ENCODE measurements around the gene ABCC4. TPM values are rescaled to one million over a fixed set of nuclear protein-coding genes. Genes with fewer than 3 reads are reported as not detected.

The ABCC4 gene
- total and polyA plus RNA-seq, 2 donors (not counting 1 experiment from before 2014, with no cell fraction given), result 1.8 to 7.1 TPM

DNA sequence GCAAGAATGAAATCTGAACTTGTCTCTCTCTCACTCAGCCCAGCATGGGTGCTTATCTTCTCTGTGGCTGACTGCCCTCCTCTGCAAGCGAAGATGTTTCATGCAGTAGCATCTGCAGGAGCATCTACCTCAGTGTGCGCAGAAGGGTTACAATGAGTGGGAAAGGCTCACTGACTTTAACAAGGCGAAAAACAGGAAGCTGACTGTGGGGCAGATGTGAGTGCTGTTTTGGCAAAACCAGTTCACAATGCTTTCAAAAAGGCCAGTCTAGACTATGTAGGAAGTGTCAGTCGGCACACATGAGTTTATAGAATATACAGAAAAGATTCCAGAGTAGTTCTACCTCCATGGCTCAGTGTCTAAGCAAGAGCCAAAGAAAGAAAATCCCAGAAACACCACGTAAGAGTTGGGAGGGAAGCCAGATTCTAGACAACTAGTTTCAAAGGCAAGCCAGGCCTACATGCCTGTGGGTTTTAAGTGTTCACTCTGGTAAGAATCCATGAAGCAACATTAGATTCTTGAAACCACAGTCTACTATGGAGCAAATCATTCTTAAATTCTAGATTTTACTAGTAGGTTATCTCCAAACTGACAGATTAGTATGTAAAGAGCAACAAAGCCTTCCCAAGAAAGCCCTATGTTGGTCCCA lies 124.5 kb downstream of the ABCC4 start:
- 69% methylated on average over 3 of the region's 5 CpGs for WGBS (ENCODE audit: insufficient coverage)
- Histone ChIP-seq H3K4me3 (ENCODE audit: control extremely low read depth in 1 of 5, extremely low read depth in 1 of 5, insufficient read depth in 1 of 5, low read depth in 2 of 5, low read length in 4 of 5) (no peak overlapping the region), H3K4me1 (ENCODE audit: control insufficient read depth in 2 of 2, insufficient read depth in 2 of 2, low read length in 2 of 2) (peaks cover 0 to 3% of the 10 kb centered on the region in 2 donors), H3K9ac (ENCODE audit: low read length) (no peak overlapping the region), H3K4me2 (replicated peaks; ENCODE audit: low read depth, low read length, poor library complexity, severe bottlenecking) (no peak overlapping the region), H3K27ac (ENCODE audit: low read length in 2 of 2) (no peak overlapping the region), H4K20me1 (ENCODE audit: control insufficient read depth, insufficient read depth, low read length, poor library complexity, severe bottlenecking) (no peaks in the 10 kb centered on the region), H2AFZ (ENCODE audit: insufficient read depth, low read depth, low read length, poor library complexity, severe bottlenecking) (no peak overlapping the region), H3K9me3 (ENCODE audit: control extremely low read depth in 1 of 3, control insufficient read depth in 2 of 3, insufficient read depth in 1 of 3, low read length in 2 of 3) (no peaks in the 10 kb centered on the region), H3K27me3 (replicated peaks in 1 of 4; ENCODE audit: control extremely low read depth in 1 of 4, control insufficient read depth in 3 of 4, insufficient read depth in 4 of 4, low read length in 3 of 4) (no peaks in the 10 kb centered on the region), H3K79me2 (ENCODE audit: control insufficient read depth, insufficient read depth, low read length) (no peaks in the 10 kb centered on the region), H3K36me3 (replicated peaks in 1 of 2; ENCODE audit: control extremely low read depth in 1 of 2, control insufficient read depth in 1 of 2, extremely low read depth in 1 of 2, insufficient read depth in 2 of 2, low read length in 1 of 2) (peaks cover 0 to 3% of the 10 kb centered on the region in 2 experiments)
- DNase-seq, result no peak
- ChIA-PET CTCF (interaction anchor here (1.6 kb wide), 1 partner anchor 13 kb away, joined by 5 read pairs; no protein-coding TSS in a partner anchor), POLR2A (no interaction called here)
- no peaks in the 10 kb centered on the region for H3K27me3 Mint-ChIP-seq
- no peak overlapping the region for H3K4me3 Mint-ChIP-seq
- intact Hi-C loops (cut with micrococcal nuclease), result no loop called here
- H3K27ac Mint-ChIP-seq, result no peak overlapping the region
- ATAC-seq (ENCODE audit: low read depth), result no peak
- TF ChIP-seq, protein P1, sequence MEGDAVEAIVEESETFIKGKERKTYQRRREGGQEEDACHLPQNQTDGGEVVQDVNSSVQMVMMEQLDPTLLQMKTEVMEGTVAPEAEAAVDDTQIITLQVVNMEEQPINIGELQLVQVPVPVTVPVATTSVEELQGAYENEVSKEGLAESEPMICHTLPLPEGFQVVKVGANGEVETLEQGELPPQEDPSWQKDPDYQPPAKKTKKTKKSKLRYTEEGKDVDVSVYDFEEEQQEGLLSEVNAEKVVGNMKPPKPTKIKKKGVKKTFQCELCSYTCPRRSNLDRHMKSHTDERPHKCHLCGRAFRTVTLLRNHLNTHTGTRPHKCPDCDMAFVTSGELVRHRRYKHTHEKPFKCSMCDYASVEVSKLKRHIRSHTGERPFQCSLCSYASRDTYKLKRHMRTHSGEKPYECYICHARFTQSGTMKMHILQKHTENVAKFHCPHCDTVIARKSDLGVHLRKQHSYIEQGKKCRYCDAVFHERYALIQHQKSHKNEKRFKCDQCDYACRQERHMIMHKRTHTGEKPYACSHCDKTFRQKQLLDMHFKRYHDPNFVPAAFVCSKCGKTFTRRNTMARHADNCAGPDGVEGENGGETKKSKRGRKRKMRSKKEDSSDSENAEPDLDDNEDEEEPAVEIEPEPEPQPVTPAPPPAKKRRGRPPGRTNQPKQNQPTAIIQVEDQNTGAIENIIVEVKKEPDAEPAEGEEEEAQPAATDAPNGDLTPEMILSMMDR (IDR thresholded peaks at IDR 0.05), result no peak
- TF ChIP-seq EZH2 (IDR thresholded peaks at IDR 0.05; ENCODE audit: borderline replicate concordance, insufficient read depth, low read depth, low read length, poor library complexity, severe bottlenecking), result no peak
- no peaks in the 10 kb centered on the region for H3K4me1 Mint-ChIP-seq
- H3K9me3 Mint-ChIP-seq (ENCODE audit: insufficient read depth), result no peaks in the 10 kb centered on the region

DNA sequence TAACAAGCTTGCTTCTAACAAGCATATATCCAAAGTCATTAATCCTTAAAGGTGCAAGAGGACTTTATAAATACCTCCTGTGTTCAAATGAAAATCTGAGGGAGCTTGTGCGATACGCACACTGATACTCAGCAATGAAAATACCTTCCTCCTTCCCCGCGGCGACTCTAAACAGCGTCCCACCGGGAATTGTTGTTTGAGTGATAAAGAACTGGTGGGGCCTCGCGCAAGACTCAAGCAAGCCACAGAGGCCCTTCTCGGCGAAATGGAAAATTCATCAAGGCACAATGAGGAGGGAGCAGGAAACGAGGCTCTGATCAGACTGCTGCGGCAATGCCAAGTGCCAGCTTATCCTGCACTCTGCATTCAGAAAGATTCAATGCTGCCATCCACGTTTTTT lies 126.7 kb downstream of the ABCC4 start:
- intact Hi-C loops (cut with micrococcal nuclease), result no loop called here
- POLR2A ChIA-PET, result no interaction called here
- TF ChIP-seq, protein P1 (IDR thresholded peaks at IDR 0.05), result no peak
- TF ChIP-seq EZH2 (IDR thresholded peaks at IDR 0.05; ENCODE audit: borderline replicate concordance, insufficient read depth, low read depth, low read length, poor library complexity, severe bottlenecking), result no peak

More for the DNA sequence above, 126.7 kb downstream of the ABCC4 start:
- Histone ChIP-seq H4K20me1 (ENCODE audit: control insufficient read depth, insufficient read depth, low read length, poor library complexity, severe bottlenecking) (no peaks in the 10 kb centered on the region), H3K4me2 (replicated peaks; ENCODE audit: low read depth, low read length, poor library complexity, severe bottlenecking) (no peak overlapping the region), H3K4me3 (ENCODE audit: control extremely low read depth in 1 of 5, extremely low read depth in 1 of 5, insufficient read depth in 1 of 5, low read depth in 2 of 5, low read length in 4 of 5) (no peak overlapping the region), H3K9ac (ENCODE audit: low read length) (no peak overlapping the region), H3K4me1 (ENCODE audit: control insufficient read depth in 2 of 2, insufficient read depth in 2 of 2, low read length in 2 of 2) (peaks cover 0 to 3% of the 10 kb centered on the region in 2 donors), H2AFZ (ENCODE audit: insufficient read depth, low read depth, low read length, poor library complexity, severe bottlenecking) (no peak overlapping the region), H3K36me3 (replicated peaks in 1 of 2; ENCODE audit: control extremely low read depth in 1 of 2, control insufficient read depth in 1 of 2, extremely low read depth in 1 of 2, insufficient read depth in 2 of 2, low read length in 1 of 2) (peaks cover 0 to 3% of the 10 kb centered on the region in 2 experiments), H3K27me3 (replicated peaks in 1 of 4; ENCODE audit: control extremely low read depth in 1 of 4, control insufficient read depth in 3 of 4, insufficient read depth in 4 of 4, low read length in 3 of 4) (no peaks in the 10 kb centered on the region), H3K79me2 (ENCODE audit: control insufficient read depth, insufficient read depth, low read length) (no peaks in the 10 kb centered on the region), H3K9me3 (ENCODE audit: control extremely low read depth in 1 of 3, control insufficient read depth in 2 of 3, insufficient read depth in 1 of 3, low read length in 2 of 3) (no peaks in the 10 kb centered on the region), H3K27ac (ENCODE audit: low read length in 2 of 2) (no peak overlapping the region)
- CTCF ChIA-PET, result interaction anchor here (0.7 to 1.3 kb wide), 2 partner anchors 15 to 230 kb away, joined by 3 read pairs; no protein-coding TSS in a partner anchor
- DNase-seq (no peak), ATAC-seq (ENCODE audit: low read depth) (no peak)
- no peaks in the 10 kb centered on the region for H3K4me1 Mint-ChIP-seq
- WGBS (ENCODE audit: insufficient coverage), result 93% methylated on average over 8 of the region's 14 CpGs
- no peak overlapping the region for H3K27ac Mint-ChIP-seq
- no peaks in the 10 kb centered on the region for H3K9me3 Mint-ChIP-seq (ENCODE audit: insufficient read depth)
- no peaks in the 10 kb centered on the region for H3K27me3 Mint-ChIP-seq
- H3K4me3 Mint-ChIP-seq, result no peak overlapping the region
